ENCODE results near the gene RAB11FIP4.

The RAB11FIP4 gene

GRCh38 chr17:31544186-31544585 is 152.7 kb downstream of the RAB11FIP4 start:
- TF ChIP-seq ZBTB26 (tag by site-specific recombination; optimal IDR thresholded peaks at IDR 0.05) (no peak), ZNF266 (tag by site-specific recombination; IDR thresholded peaks at IDR 0.05; ENCODE audit: low read depth) (no peak), IKZF3 (tag by site-specific recombination; IDR thresholded peaks at IDR 0.05) (no peak), ZBTB7A (tag by site-specific recombination; IDR thresholded peaks at IDR 0.05; ENCODE audit: low read depth) (no peak), ZBTB11 (tag by site-specific recombination; conservative IDR thresholded peaks at IDR 0.05; ENCODE audit: low read depth) (no peak), ZSCAN23 (tag by site-specific recombination; IDR thresholded peaks at IDR 0.05) (no peak), WT1 (tag by site-specific recombination; IDR thresholded peaks at IDR 0.05) (no peak), ZNF548 (tag by site-specific recombination; IDR thresholded peaks at IDR 0.05) (no peak), ATF2 (tag by site-specific recombination; IDR thresholded peaks at IDR 0.05; ENCODE audit: low read depth) (no peak), ZBTB44 (tag by site-specific recombination; IDR thresholded peaks at IDR 0.05) (no peak)
- POLR2A ChIA-PET: no interaction called here
- no peak overlapping the region for H3K27ac ChIP-seq (ENCODE audit: extremely low read depth, low read depth, low read length)
- no peaks in the 10 kb centered on the region for H3K4me1 ChIP-seq (ENCODE audit: control insufficient read depth, insufficient read depth, low read length)
- no peaks in the 10 kb centered on the region for H3K36me3 ChIP-seq (ENCODE audit: control insufficient read depth in 2 of 2, insufficient read depth in 1 of 2, low read length in 2 of 2)
- CTCF ChIA-PET: interaction anchor here (0.6 to 1.8 kb wide), 4 partner anchors 10 to 1635 kb away, joined by 3 to 7 read pairs (median 6); no protein-coding TSS in a partner anchor
- H3K4me3 ChIP-seq (ENCODE audit: low read depth, low read length): no peak overlapping the region
- no peaks in the 10 kb centered on the region for H3K9me3 ChIP-seq (ENCODE audit: control insufficient read depth, insufficient read depth, low read depth, low read length)

GRCh38 chr17:31546650-31547049 is 155.2 kb downstream of the RAB11FIP4 start:
- TF ChIP-seq ZNF155 (tag by site-specific recombination; IDR thresholded peaks at IDR 0.05) (no peak), ZNF580 (tag by site-specific recombination; IDR thresholded peaks at IDR 0.05) (no peak), TRIM28 (IDR thresholded peaks at IDR 0.05; ENCODE audit: borderline replicate concordance, low read length) (no peak)
- Histone ChIP-seq H3K36me3 (ENCODE audit: control insufficient read depth in 2 of 2, insufficient read depth in 1 of 2, low read length in 2 of 2) (no peaks in the 10 kb centered on the region), H3K9me3 (ENCODE audit: control insufficient read depth, insufficient read depth, low read depth, low read length) (no peaks in the 10 kb centered on the region), H3K27ac (ENCODE audit: extremely low read depth, low read depth, low read length) (no peak overlapping the region), H3K4me3 (ENCODE audit: low read depth, low read length) (no peak overlapping the region), H3K4me1 (ENCODE audit: control insufficient read depth, insufficient read depth, low read length) (no peaks in the 10 kb centered on the region)
- CTCF ChIA-PET: interaction anchor here (0.6 to 1.4 kb wide), 2 partner anchors 9 to 296 kb away, joined by 3 read pairs; no protein-coding TSS in a partner anchor
- POLR2A ChIA-PET: interaction anchor here (1.1 kb wide), 1 partner anchor 8 kb away, joined by 4 read pairs; no protein-coding TSS in a partner anchor

GRCh38 chr17:31548709-31549108 is 157.2 kb downstream of the RAB11FIP4 start:
- Histone ChIP-seq H3K4me1 (ENCODE audit: control insufficient read depth, insufficient read depth, low read length) (no peaks in the 10 kb centered on the region), H3K27ac (ENCODE audit: extremely low read depth, low read depth, low read length) (peak overlapping the region; percentile 78; the same call in 1 of the 2 replicates)
- CTCF ChIA-PET: no interaction called here
- no peak for TF ChIP-seq PRDM4 (tag by site-specific recombination; IDR thresholded peaks at IDR 0.05)
- TF ChIP-seq ZNF341 (tag by site-specific recombination; IDR thresholded peaks at IDR 0.05; ENCODE audit: low read depth): peak; percentile 36; the same call in 1 of the 2 replicates
- peak; percentile 32; the same call in 1 of the 2 replicates for TF ChIP-seq KLF1 (tag by site-specific recombination; IDR thresholded peaks at IDR 0.05)
- no peak for TF ChIP-seq ZNF37A (tag by site-specific recombination; IDR thresholded peaks at IDR 0.05)

More at GRCh38 chr17:31548709-31549108, 157.2 kb downstream of the RAB11FIP4 start:
- H3K36me3 ChIP-seq (ENCODE audit: control insufficient read depth in 2 of 2, insufficient read depth in 1 of 2, low read length in 2 of 2): no peaks in the 10 kb centered on the region
- no peaks in the 10 kb centered on the region for H3K9me3 ChIP-seq (ENCODE audit: control insufficient read depth, insufficient read depth, low read depth, low read length)
- H3K4me3 ChIP-seq (ENCODE audit: low read depth, low read length): peak overlapping the region; percentile 93
- POLR2A ChIA-PET: interaction anchor here (0.7 to 1.1 kb wide), 3 partner anchors 10 to 61 kb away, joined by 3 to 7 read pairs (median 3); no protein-coding TSS in a partner anchor

All from HEK293 (cell line).